Stimulated activated CD4-positive, alpha-beta T cell treated with anti-CD3 and anti-CD28 coated beads, Interleukin-4, amount 100 ng/mL, for 24 hours (primary cell): ENCODE data around the gene TLR9.

Experiments used
- DNase-seq: peaks from one replicate; pipeline ENCODE4 v3.0.0-alpha.2; 2020

Gene TLR9

DNA sequence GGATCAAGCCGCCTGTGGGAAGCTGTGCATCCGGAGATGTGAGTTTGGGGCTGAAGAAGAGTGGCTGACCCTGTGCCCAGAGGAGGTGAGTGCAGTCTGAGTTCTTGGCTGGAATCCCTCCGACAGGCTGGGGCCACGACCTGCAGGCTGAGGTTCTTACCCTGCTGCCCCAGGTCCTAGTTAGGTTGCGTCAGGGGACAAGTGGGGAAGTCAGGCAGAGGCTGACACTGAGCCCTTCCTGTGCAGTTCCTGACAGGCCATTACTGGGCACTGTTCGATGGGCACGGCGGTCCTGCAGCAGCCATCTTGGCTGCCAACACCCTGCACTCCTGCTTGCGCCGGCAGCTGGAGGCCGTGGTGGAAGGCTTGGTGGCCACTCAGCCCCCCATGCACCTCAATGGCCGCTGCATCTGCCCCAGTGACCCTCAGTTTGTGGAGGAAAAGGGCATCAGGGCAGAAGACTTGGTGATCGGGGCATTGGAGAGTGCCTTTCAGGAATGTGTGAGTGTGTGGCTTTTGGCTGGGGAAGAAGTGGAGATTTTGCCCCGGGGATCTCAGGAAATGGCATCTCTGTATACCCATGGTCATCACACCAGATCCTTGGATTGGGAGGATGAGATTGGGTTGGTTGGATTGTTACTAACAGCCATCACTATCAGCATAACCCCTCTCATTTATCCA, 21.4 kb upstream of the TLR9 start:
- DNase-seq: no peak

DNA sequence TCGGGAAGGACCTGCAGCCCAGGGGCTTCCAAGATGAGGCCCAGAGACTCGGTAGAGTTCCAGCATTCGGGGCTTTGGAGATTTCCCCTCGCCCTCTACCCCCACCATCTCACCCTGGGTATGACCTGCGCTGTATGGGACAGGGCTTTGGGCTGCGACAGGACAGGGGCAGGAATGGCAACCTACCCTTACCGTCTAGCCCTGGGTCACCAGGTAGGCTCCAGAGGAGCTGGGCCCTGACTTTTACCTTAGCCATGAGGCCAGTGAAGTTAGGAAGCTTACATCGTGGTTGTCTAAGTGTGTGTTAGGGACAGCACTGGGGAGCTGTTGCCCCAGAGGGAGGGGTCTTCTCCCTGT, 20.8 kb upstream of the TLR9 start:
- no peak for DNase-seq

DNA sequence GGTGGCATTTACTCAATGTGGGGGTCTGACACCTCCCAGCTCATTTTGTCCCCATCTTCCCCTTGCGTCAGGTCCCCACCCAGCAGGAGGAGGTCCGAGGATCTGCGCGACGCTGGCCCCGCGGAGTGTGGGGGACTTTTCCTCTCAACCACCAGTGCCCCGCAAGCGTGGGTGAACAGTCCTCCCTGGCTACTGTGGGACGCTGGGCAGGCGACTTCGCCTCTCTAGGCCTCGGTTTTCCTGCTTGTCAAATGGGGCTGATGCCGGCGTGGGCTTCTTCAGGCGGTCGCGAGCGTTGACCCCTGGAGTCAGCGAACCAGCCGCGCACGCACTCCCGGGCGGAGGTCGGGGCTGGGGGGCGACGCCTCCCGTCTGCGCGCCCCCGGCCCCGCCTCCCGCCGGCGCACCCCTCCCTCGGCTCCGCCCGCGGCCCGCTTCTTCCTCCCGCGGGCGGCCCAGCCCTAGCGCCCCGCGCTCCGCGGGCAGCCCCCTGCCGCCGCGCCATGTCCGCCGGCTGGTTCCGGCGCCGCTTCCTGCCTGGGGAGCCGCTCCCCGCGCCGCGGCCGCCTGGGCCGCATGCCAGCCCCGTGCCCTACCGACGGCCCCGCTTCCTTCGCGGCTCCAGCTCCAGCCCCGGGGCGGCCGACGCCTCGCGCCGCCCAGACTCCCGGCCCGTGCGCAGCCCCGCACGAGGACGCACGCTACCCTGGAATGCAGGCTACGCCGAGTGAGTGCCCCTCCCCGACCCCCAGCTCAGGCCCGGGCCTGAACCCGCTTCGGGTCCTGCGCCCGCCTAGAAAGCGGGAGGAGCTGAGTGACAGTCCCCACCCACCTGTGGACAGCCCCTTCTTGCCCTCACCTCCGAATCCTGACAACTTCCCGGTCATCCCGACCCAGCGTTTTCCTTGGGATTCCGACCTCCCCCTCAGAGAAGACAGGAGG, 20.1 kb upstream of the TLR9 start, which contains the start of gene PPM1M:
Gene PPM1M, plus strand, starts transcription at position 438 of the 942 bp plus-strand sequence. Its CDS starts 66 bp downstream, at position 504.
- DNase-seq: peak; percentile 48

DNA sequence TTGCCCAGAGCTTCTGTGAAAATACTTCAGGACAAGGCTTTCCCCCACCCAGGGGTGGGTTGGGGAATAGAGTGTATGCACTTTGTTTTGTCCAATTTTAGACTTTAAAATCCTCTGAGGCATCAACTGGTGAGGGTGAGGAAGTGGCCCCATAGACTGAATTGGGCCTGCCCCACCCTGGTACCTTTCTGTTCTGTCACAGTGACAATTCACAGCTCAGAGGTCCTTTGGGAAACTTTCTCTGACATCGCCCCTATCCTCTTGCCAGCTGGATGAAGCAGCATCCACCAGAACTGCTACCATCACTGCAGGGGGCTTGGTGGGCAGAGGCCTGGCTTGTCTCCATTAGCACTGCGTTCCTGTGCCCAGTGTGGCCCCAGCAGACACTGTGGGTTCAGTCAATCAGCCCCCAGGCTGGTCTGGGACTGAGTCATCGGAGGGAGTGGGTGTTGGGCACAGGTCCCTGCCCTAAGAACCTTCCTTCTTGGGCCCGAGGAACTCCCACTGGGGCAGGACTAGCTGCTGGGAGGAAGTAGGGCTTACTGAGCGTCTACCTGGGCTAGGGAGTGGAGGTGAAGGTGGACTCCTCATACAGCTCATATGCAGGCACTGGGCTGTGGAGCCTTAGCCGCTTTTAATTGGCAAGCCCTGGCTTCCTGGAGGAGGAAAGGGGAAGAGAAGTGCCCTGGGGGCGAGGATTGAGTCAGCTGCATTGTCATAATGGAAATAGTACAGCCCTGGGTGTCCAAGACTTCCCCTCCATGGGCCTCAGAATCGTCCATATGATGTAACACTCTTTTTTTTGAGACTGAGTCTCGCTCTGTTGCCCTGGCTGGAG, 18.6 kb upstream of the TLR9 start:
- peak; percentile 54 for DNase-seq

DNA sequence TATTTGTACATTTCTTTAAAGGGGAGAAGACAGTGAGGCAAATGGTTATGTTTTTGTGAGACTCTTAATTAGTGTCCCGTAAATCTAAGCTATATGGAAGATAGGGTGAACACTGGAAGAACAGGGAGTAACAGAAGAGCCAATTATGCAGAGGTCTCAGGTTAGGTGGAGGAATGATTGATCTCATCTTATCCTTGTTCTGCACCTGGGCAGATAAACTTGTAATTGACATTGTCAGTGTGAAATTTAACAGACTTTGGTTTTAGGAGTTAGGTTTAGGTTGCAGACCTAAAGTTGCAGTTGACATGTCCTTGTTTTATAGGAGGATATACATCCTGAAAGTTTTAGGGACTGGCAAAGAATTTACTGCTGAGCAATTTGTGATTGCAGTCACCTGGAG, 16.6 kb upstream of the TLR9 start:
- no peak for DNase-seq

DNA sequence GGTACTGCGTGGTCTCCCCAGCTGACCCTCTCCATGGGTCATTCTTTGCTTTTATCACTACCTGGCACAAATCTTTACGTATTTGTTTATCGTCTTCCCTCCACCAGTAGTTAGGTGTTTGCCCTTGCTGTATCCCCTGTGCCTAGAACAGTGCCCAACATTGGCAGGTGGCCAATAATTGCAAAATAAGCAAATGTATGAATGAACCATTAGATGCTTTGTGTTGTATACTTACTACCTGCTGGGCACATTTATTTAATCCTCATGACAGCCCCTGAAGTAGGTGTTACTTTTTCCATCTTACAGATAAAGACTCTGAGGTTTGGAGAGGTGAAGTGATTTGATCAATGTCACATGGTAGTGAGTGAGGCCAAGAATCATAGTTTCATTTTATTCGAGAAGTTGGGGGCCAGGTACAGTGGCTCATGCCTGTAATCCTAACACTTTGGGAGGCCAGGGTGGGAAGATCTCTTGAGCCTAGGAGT, 15.5 kb upstream of the TLR9 start:
- no peak for DNase-seq

DNA sequence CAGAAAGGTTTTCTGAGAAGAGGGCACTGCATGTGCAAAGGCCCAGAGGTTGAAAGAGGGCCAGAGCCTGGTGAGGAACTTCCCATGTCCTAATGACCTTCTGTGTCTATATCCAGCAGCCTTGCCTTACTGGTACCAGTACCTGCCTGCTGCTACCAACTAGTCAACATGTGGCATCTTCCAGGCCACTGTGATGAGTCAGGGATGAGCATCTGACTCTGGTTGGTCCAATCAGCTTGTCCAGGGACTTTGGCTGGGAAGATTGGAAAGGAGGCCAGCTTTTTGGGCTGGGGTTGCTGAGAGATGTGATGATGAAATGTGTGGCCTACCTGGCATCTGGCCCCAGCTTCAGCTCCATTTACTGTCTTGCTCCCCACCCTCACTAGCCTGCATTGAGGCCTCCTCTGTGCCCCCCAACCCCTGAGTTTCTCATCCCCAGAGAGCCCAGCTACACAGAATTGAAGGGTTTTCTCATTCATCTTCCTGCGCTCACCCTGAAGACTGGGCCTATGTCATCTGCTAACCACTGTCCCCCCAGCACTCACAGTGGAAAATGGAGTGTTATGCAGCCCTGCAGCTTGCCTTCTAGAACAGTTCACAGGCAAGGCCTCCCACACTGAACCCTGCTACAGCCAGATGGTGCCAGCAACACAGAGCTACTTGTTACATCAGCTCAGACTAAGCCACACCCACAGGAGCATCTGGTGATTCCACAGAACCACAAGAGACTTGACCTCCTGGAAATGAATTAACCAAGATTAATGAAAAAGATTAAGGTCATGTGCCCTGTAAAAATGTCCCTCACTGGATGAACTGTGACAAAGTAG, 14.8 kb upstream of the TLR9 start:
- peak; percentile 70 for DNase-seq

DNA sequence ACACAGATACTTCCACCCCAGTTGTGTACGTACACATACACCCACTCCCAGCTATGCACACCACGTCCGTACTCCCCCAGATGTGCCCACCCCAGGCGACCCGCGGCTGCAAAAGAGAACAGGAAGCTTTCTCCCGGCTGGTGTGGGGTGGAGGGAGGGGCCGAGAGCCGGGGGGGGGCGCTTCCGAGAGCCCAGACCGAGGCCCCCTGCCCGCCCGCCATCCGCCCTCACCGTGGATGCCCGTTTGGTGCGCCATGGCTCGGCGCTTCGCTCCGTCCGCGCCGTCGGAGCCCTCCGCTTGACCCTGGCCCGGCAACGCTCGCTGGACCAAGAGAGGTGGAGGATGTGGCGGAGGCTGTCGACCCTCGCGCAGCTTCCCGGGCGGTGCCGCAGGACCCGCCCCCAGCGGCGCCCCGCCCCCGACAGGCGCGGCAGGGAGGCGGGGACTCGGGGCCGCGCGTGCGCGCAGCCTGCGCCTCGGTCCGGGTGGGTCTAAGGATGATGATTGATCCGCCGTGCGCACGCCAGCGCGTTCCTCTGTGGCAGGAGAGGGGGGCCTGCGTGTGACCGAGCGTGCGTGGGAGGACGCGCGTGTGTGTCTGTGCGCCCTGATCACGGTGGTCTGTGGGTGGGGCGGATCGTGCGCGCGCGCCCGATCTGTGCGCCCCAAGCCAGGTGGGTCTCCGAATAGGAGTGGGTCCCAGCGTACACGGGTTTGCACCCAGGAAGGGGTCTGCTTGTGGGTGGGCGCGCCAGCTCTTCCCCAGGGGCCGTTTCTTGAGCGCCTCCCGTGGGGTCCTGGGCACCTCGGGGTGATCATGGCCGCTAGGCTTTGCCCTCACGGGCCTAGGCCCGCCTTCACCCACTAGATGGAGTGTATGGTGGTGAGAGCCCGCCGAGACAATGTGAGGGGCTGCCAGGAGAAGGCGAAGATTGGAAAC, 13.6 kb upstream of the TLR9 start, which contains the start of gene TWF2:
Gene TWF2, minus strand, starts transcription at position 398 of the 941 bp plus-strand sequence. Its CDS starts 142 bp downstream, at position 256.
- peak; percentile 88 for DNase-seq

DNA sequence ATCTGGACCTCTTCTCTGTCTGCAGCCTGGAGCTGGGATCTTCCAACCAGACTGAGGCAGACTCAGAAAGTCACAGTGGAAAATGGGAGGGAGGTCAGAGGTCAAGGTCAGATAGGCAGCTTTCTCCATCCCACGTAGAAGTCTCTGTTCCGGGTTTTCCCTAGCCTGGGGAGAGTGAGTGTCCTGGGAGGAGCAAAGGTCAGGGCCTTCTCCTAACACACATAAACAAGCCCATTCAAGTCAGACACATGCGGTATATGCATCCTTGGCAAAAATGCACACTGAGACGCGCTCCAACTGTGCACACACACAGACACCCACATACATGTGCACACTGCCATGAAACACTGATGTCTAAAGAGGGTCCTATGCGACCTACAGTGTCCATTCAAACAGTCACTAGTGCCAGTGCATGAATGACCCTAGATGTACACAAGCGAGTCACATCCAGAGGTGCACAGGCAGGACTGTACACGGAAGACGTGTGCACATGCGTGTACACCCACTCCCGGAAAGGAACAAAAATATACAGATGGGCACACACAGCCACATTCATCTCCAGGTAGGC, 12.8 kb upstream of the TLR9 start:
- no peak for DNase-seq

DNA sequence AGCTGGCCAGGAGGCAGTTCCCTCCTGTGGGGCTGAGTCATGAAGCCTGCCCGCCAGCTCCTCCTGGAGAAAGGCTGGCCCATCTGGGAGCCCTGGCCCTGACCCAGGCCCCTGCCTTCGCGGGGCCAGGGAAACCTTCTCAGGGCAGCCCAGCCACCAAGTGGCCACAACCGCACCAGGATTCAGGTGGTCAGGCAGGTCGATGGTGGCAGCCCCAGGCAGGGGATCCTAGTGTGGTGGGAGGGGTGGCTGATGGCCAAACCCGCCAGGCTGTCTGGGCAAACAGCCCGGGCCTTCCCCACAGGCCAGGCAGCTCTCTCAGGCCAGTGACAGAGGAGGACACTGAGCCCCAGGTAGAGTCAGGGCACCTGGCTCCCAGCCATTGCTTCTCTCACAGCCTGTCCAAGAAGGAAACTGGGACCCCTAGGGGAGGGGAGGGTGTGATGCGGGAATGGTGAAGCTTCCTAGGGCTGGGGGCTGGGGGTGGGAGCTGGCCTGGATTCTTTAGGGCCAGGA, 12.3 kb upstream of the TLR9 start:
- DNase-seq: no peak

DNA sequence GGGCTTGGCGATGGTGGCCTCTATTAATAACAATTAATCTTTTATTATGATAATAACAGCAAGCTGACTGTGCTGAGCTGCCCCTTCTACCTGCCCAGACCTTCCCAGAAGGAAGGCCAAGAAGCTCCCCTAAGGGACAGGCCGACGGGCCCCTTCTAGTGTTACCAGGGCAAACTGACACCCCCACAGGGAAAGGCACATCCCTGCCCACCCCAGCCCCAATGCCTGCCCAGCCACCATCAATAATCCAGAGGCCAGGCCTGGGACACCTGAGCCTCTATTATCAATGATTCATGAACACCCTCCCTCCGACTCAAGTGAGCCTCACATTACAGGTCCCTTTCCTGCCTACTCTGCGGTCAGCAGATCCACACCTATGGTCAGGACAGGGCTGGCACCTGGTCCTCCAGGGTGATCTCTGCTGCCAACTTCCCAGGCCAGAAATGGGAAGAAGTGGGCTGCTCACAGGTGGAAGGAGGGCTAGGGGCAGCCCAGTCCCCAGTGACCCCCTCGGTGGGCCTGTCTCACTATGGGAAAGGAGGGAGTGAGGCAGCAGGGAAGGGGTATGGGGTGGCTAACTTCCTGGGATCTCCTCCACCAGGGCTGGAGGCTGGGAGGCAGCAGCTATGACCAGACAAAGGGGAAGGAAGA, 11.7 kb upstream of the TLR9 start:
- no peak for DNase-seq

DNA sequence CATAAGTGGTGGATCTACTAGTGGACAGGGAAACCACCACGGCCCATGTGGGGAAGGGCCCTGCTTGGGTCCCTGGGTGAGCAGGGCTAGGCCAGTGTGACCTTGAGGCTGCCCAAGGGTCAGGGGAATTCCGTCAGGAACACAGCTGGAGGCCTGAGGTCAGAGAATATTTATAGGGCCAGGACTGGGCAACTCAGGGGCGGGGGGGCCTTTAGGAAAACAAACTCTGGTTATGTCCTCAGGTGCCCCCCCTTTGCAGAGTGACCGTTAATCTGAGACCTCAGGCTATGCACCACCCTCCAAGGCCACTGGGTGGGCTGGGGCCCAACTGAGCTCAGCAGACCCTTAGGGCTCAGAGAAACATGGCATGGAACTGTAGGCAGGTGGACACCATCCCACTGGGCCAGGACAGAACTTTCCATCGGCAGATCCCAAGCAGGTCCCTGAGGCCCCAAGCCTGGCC, 11.0 kb upstream of the TLR9 start:
- no peak for DNase-seq

DNA sequence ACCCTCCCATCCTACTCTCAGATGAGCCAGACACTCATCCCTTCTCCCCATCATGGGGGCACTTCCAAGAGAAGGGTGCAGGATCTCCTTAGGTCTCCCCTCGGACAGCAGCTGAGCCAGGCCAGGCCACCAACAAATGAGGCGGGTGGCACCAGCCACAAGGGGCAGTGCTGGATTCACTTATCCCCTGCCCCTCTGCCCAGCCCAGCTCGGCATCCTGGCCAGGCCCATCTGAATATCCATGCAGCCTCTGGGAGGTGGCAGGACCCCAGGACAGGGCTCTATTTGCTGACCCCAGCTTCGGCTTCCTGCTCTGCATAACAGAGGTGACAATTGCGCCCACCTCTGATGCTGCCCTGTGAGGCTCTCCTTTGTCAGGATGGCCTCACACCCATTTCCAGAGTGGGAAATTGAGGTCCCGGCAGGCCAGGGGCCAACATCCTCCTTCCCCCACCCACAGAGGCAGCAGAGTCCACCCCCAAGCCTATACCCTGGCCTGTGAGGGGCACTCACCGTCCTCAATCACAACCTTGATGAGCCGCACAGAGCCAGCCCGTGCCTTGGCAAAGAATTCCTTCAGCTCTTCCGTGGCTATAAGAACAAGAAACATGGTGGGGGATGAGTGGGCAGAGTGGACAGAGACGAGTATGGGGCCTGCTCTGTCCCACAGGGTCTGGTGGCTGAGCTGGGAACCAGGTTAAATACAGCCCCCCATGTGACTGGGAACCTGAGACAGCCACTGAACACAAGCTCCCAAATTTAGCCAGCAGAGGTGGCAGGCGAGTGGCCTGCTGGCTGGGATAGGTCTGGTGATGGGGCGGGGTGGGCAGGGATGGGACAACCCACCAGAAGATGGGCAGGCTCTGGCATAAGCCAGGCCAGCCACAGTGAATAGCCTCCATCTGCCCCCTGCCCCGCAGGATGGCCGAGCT, 9.3 kb upstream of the TLR9 start:
- DNase-seq: no peak

DNA sequence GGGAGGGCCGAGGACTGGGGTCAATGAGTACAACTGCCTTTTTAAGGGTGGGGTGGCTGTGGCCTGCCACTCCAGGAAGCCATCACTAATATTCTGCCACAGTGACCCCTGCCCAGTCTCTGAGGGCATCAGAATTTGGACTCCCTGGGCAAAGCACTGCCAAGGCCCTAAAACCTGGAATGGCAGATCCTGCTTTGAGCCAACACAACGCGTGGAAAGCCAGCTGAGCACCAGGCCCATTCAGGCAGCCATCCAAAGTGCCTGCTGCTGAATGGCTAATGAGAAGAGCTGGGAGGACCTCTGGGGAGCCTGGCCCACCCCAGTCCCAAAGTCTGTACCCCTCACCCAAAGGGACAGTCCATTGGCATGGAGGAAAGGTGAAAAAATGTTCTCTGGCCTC, 8.5 kb upstream of the TLR9 start:
- no peak for DNase-seq

DNA sequence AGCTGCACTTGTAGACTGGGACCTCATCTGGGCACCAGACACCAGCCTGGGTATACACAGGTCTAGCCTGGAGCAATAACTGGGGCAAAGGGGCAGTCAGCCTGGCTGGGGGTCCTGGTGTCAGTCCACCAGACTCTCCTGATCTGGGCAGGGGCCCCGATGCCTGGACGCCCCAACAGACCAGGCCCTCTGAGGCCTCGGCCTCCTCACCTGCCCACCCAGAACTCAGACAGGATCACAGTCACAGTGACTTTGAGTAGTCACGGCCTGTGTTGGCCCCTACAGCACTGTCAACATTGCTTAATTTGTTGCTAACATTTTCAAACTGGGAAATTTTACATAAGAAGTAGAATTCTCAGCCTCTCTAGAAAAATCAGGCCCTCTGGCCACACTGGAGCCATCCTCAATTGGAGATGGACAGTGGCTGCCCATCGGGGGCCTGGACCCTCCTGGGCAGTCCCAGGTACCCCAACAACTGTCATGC, 7.7 kb upstream of the TLR9 start:
- no peak for DNase-seq

DNA sequence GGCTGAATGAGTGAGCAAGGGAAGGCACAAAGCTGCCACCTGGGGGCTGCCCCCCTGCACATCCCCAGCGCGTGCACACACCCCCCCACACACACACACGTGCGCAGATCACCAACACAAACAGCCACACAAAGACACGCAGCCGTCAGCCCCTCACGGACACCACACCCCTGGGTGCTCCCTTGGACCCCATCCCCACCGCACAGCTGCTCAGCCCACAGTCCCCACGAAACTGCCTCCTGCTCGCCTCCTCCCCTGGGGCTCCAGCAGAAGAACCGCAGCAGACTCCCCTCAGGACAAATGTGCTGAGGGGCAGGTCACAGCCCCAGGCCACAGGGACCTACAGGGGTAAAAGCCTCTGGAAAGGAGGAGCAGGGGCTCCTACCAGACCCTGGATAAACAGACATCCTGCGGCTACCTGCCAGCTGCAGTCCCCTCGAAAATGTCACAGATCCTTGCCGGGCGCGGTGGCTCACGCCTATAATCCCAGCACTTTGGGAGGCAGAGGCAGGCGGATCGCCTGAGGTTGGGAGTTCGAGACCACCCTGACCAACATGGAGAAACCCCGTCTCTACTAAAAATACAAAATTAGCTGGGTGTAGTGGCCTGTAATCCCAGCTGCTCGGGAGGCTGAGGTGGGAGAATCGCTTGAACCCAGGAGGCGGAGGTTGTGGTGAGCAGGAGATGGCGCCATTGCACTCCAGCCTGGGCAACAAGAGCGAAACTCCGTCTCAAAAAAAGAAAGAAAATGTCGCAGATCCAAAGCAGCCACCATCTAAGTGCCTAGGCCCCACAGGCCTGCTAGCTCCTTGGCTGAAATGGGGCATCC, 7.0 kb upstream of the TLR9 start:
- DNase-seq: peak; percentile 43
